ENCODE results near the gene SPAG4. TPM values are rescaled to one million over a fixed set of nuclear protein-coding genes. Genes with fewer than 3 reads are reported as not detected.

SPAG4 gene
- total and polyA plus RNA-seq, 10 of the 15 experiments (the other 5 are each of a cell fraction or from before 2014, with no cell fraction given) = 0.90 to 12.5 (median 2.4) TPM

- H3K36me3 ChIP-seq (ENCODE audit: control insufficient read depth in 2 of 2, insufficient read depth in 2 of 2, low read length in 1 of 2) = peaks cover 19 to 30% of the 10 kb centered on the region in 2 experiments
- POLR2A ChIA-PET = interaction anchor here (0.7 kb wide), 1 partner anchor 9 kb away, joined by 3 read pairs; no protein-coding TSS in a partner anchor
Measured at GRCh38 chr20:35651958-35652357, 36.3 kb downstream of the SPAG4 start.

More at GRCh38 chr20:35651958-35652357, 36.3 kb downstream of the SPAG4 start:
- no peak overlapping the region for H2AFZ ChIP-seq (ENCODE audit: control insufficient read depth, low read depth, low read length)
- BruUV-seq (replicated peaks) = no TSS peak
- TF ChIP-seq REST (IDR thresholded peaks at IDR 0.05; ENCODE audit: low read depth, low read length) = no peak
- no peak for TF ChIP-seq IKZF1 (conservative IDR thresholded peaks at IDR 0.05)
- TF ChIP-seq CTCF (IDR thresholded peaks at IDR 0.05 in 2 of 3, conservative IDR thresholded peaks at IDR 0.05 in 1 of 3; ENCODE audit: control insufficient read depth in 2 of 3, extremely low read depth in 1 of 3, insufficient read depth in 1 of 3, low read depth in 3 of 3, low read length in 3 of 3) = no peak
- no peak for TF ChIP-seq ZNF24 (IDR thresholded peaks at IDR 0.05)
- no peak for TF ChIP-seq MXI1 (IDR thresholded peaks at IDR 0.05; ENCODE audit: low read depth, low read length)
- DNase-seq (ENCODE audit: low read depth, low spot score) (no peak), FAIRE-seq (no peak), ATAC-seq (no peak)
- H3K9ac ChIP-seq (ENCODE audit: control insufficient read depth, insufficient read depth, low read length) = no peak overlapping the region
- H3K4me1 ChIP-seq (ENCODE audit: control insufficient read depth, insufficient read depth, low read length) = no peaks in the 10 kb centered on the region
- H3K4me2 ChIP-seq (ENCODE audit: control insufficient read depth, insufficient read depth) = no peak overlapping the region
- SMC1A ChIA-PET (ENCODE audit: uncharacterized antibody, unreplicated experiment) = interaction anchor here (0.9 to 1.2 kb wide), 2 partner anchors 19 to 23 kb away, joined by 3 read pairs; no protein-coding TSS in a partner anchor
- peaks cover 72% of the 10 kb centered on the region for H3K79me2 ChIP-seq (ENCODE audit: control insufficient read depth, insufficient read depth, low read length)
- H4K20me1 ChIP-seq (ENCODE audit: control insufficient read depth, insufficient read depth) = peaks cover 7% of the 10 kb centered on the region
- CTCF ChIA-PET = no interaction called here
- RAD21 ChIA-PET (ENCODE audit: unreplicated experiment) = interaction anchor here (1.1 kb wide), 1 partner anchor 9 kb away, joined by 3 read pairs; no protein-coding TSS in a partner anchor
- H3K27ac ChIP-seq (ENCODE audit: control insufficient read depth, insufficient read depth) = no peak overlapping the region
- in situ Hi-C loops (cut with MboI) = no loop called here
- H3K4me3 ChIP-seq = no peak overlapping the region
- H3K27me3 ChIP-seq (replicated peaks in 1 of 2; ENCODE audit: control insufficient read depth in 2 of 2, insufficient read depth in 2 of 2, low read length in 1 of 2) = no peaks in the 10 kb centered on the region
- intact Hi-C loops (cut with micrococcal nuclease; ENCODE audit: unreplicated experiment) = no loop called here
- H3K9me3 ChIP-seq (replicated peaks; ENCODE audit: control insufficient read depth, insufficient read depth, low read length) = no peaks in the 10 kb centered on the region

Measured in GM12878 (cell line).